Mammary epithelial cell (primary cell): ENCODE results near the gene PRIM2.
"Not testable (repeated sequence)": the region's sequence is repeated elsewhere in the genome, so short reads cannot be mapped to it uniquely, and the experiment has no call there.

Experiments used
- CTCF ChIP-seq, 2 donors: IDR thresholded peaks in 1 of 2; conservative IDR thresholded peaks in 1 of 2; 2 replicates each; pipeline ENCODE4 v1.5.1; 2011 to 2012; ENCODE audit warnings: inconsistent platforms in 2 of 2, low read length in 2 of 2, mild to moderate bottlenecking in 2 of 2, control low read depth in 1 of 2, low read depth in 1 of 2; ENCODE audit not compliant: insufficient read depth in 1 of 2; ENCODE audit errors: extremely low read depth in 1 of 2
- EZH2 ChIP-seq: IDR thresholded peaks from 2 replicates; pipeline ENCODE4 v1.6.1; 2012; ENCODE audit warnings: low read length, inconsistent platforms, borderline replicate concordance

GRCh38 chr6:57671237-57671636, 353.8 kb downstream of the PRIM2 start:
- not testable (repeated sequence) for TF ChIP-seq CTCF (conservative IDR thresholded peaks at IDR 0.05 in 1 of 2, IDR thresholded peaks at IDR 0.05 in 1 of 2; ENCODE audit: extremely low read depth in 1 of 2, insufficient read depth in 1 of 2, low read depth in 1 of 2, low read length in 2 of 2); EZH2
